GM12878 (cell line): ENCODE measurements around the gene C3orf70. TPM values are rescaled to one million over a fixed set of nuclear protein-coding genes. Genes with fewer than 3 reads are reported as not detected.

Source experiments
- NKRF ChIP-seq: fragments of 450-650 bp; conservative IDR thresholded peaks from 2 replicates; pipeline ENCODE4 v1.6.1; 2017; ENCODE audit warnings: mild to moderate bottlenecking, moderate library complexity
- TCF7 ChIP-seq: IDR thresholded peaks from 2 replicates; pipeline ENCODE4 v1.6.1; 2014; ENCODE audit warnings: antibody characterized with exemption, borderline replicate concordance
- USF1 ChIP-seq: IDR thresholded peaks from 2 replicates; pipeline ENCODE4 v1.6.1; 2011; ENCODE audit warnings: borderline replicate concordance, low read depth, mild to moderate bottlenecking, moderate library complexity, mixed read lengths, low read length; ENCODE audit not compliant: insufficient read depth; ENCODE audit errors: extremely low read length
- ZNF687 ChIP-seq: fragments of 450-650 bp; IDR thresholded peaks from 2 replicates; pipeline ENCODE4 v1.6.1; 2017; ENCODE audit warnings: mild to moderate bottlenecking, moderate library complexity
- polyA plus RNA-seq, 11 experiments: library from polyadenylated mRNA; depleted of rRNA in 4 of 11; unstranded in 6 of 11; stranded (reverse) in 5 of 11; fragments of >200 nt; fragmentation: Nextera tagmentation in 4 of 11; fragmentation: Illumina TruSeq in 1 of 11; extraction: Ambion mirVana in 4 of 11; extraction: Trizol in 1 of 11; gene quantifications; 1 replicate in 1 of 11; 2 replicates in 10 of 11; pipeline versions ENCODE4 v1.2.1 to v1.2.3, GENCODE V29; 2011 to 2016; ENCODE audit warnings: inconsistent platforms in 2 of 11, missing spikeins in 2 of 11, low read depth in 1 of 11
- total RNA-seq, 4 experiments: library from RNA; depleted of rRNA in 3 of 4; stranded (reverse); fragments of >200 nt in 3 of 4; fragmentation: Illumina TruSeq in 1 of 4; extraction: Trizol in 1 of 4; gene quantifications; 2 replicates each; pipeline versions ENCODE4 v1.2.1 to v1.2.3, GENCODE V29; 2013 to 2021

The C3orf70 gene
- total and polyA plus RNA-seq, 10 of the 15 experiments (the other 5 are each of a cell fraction or from before 2014, with no cell fraction given) = 0.03 to 0.04 TPM; not detected in 8

- TF ChIP-seq ZNF687 (no peak), USF1 (no peak), TCF7 (no peak), NKRF (no peak)
- TF ChIP-seq, all 136 proteins: peak for 0
Measured at GRCh38 chr3:185103359-185104127, 49.3 kb downstream of the C3orf70 start (continued).
